NCI-H2107 treated with DMSO at 0.1 percent for 48 hours (cell line): ENCODE data around the gene DDAH1.

Experiments
- DNase-seq: peaks from one replicate; lab custom pipeline; 2025; ENCODE audit not compliant: unreplicated experiment; lab: John Stamatoyannopoulos, UW

Gene DDAH1

GRCh38 chr1:85333186-85333585, 131.8 kb downstream of the DDAH1 start:
- DNase-seq: no peak

GRCh38 chr1:85332575-85332974, 132.4 kb downstream of the DDAH1 start:
- no peak for DNase-seq

GRCh38 chr1:85330711-85331290, 134.2 kb downstream of the DDAH1 start:
- no peak for DNase-seq

GRCh38 chr1:85330214-85330631, 134.7 kb downstream of the DDAH1 start:
- no peak for DNase-seq

- DNase-seq: no peak
These were observed 136.1 kb downstream of the DDAH1 start for GRCh38 chr1:85328713-85329397.

- DNase-seq: no peak
These were observed 137.2 kb downstream of the DDAH1 start for GRCh38 chr1:85327759-85328158.

- DNase-seq: no peak
These were observed 138.1 kb downstream of the DDAH1 start for GRCh38 chr1:85326851-85327250.

GRCh38 chr1:85326336-85326735, 138.6 kb downstream of the DDAH1 start:
- no peak for DNase-seq

GRCh38 chr1:85325920-85326319, 139.0 kb downstream of the DDAH1 start:
- no peak for DNase-seq

- no peak for DNase-seq
These were observed 141.2 kb downstream of the DDAH1 start for GRCh38 chr1:85323770-85324169.

- DNase-seq: no peak
These were observed 142.3 kb downstream of the DDAH1 start for GRCh38 chr1:85322655-85323054.

- no peak for DNase-seq
These were observed 143.6 kb downstream of the DDAH1 start for GRCh38 chr1:85321237-85321964.

GRCh38 chr1:85320371-85321131, 144.4 kb downstream of the DDAH1 start:
- no peak for DNase-seq

GRCh38 chr1:85319931-85320330, 145.0 kb downstream of the DDAH1 start:
- no peak for DNase-seq

GRCh38 chr1:85319491-85319890, 145.5 kb downstream of the DDAH1 start:
- no peak for DNase-seq

GRCh38 chr1:85318217-85318616, 146.7 kb downstream of the DDAH1 start:
- DNase-seq: no peak

GRCh38 chr1:85317560-85317959, 147.4 kb downstream of the DDAH1 start:
- DNase-seq: no peak

- DNase-seq: no peak
These were observed 148.6 kb downstream of the DDAH1 start for GRCh38 chr1:85316321-85316720.

GRCh38 chr1:85315789-85316188, 149.2 kb downstream of the DDAH1 start:
- no peak for DNase-seq

GRCh38 chr1:85314726-85315125, 150.2 kb downstream of the DDAH1 start:
- DNase-seq: no peak

GRCh38 chr1:85313888-85314696, 150.9 kb downstream of the DDAH1 start:
- DNase-seq: no peak
